OCI-M2 (cell line): Measurements from ENCODE around the gene KIRREL1.
"Not testable (repeated sequence)": the region's sequence is repeated elsewhere in the genome, so short reads cannot be mapped to it uniquely, and the experiment has no call there.

Experiments
- DNase-seq: peaks from one replicate; lab custom pipeline; 2025; ENCODE audit not compliant: unreplicated experiment; lab: John Stamatoyannopoulos, UW

The KIRREL1 gene

DNA sequence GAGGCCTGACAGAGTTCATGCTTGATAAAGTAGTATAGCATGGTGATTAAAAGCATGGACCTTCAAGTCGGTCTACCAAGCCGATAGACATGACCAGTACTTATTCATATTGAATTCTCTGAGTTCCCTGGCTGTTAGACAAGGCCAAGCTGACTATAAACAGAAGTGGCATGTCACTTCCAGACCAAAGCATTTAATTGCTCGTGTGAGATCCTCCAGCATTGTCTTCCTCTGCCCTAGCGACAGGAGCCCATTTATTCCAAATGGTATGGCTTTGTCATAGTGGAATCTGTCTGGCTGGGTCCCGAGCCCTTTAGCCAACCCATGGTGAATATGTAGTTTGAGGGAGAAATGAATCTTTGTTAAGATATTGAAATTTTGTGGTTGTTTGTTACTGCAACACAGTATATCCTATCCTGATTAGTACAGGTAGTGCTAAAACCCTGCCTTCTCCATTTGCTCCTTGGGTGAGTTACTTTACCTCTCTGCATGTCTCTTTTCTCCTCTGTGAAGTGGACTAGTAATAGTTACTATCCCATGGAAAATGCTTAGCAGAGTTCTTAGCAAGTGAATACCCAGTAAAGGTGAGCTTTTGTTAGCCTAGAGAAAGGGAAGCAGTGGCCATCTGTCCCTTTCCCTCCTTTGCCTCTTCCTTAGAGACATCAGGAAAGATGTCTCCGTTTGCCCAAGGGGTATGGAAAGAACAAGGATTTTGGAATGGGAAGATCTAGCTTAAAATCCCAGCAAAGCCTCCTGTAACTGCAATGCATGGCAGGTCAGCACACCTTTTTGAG lies 109.6 kb downstream of the KIRREL1 start:
- DNase-seq: no peak

DNA sequence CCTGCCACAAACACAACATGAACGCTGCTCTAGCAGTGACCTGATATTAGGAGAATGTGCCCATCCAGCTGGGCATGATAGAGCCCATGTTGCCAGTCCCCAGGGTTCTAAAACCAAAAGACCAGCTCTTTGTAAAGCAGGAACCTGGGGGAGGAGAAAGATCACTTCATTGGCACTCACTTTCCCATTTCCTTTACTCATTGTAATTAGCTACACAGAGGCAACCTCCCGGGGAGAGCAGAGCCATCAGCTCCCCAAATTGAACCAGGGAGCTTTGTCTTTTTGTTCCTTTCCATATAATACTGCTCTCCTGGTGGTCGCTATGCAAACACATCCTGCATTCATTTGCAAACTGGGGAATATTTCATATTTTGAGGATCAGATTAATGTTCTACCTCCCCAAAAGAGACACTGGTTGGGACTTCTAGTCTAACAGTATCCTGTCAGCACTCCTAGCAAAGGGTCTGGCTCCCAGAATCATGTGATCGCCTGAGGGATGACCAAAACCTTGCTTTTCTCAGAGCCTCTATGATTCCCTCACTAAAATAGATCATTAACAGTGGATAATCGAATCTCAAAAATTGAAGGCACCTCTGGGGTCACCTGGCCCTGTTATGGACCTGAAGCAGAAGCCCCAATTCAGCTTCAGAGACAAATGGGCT lies 110.5 kb downstream of the KIRREL1 start:
- DNase-seq: no peak

DNA sequence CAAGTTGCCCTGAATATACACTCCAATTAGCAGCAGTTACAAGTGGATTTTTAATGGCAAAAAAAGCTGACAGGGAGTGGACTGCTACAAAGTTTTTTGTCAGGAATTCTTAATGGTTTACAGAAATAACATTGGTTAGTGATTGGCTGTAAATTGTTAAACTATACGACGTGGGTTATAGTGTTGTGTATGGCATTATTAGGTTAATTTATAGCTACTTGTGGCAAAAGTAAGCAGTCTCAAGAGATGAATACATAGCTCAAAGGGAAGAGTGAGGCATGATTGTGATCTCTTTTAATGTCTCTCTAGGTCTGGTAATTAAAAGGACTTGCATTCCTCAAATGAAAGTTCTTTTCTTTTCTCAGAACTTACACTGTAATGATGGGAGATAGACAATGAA lies 111.4 kb downstream of the KIRREL1 start:
- no peak for DNase-seq

DNA sequence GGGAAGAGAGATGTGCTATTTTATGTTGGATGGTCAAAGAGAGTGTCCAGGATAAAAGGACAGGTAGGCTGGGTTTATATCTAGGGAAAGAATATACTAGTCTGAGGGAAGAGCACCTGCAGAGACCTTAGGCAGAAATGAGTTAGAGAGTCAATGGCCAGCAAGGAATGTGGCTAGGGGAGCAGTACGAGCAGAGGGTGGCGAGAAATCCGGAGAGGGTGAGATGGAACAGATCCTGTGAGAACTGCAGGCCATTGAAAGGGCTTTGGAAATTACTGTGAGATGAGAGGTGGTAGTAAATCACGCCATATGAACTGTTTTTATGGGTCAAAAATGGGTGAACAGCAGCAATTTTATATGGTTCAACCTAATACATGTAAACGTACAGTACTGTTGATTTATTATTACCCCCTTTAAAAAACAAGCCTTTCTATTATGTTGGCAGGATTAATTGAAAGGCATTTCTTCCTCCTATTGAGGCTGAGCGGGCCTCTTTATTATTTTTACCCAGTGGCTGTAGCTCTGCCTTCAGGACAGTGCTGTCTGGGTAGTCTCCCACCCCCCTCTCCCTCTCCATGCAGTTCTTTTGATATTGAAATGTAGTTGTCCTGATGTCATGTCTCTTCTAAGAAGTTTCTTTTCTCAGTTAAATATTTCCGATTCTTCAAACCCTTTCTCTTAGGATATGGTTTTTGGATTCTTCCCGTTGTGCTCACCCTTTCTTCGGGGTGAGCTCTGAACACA lies 112.1 kb downstream of the KIRREL1 start:
- no peak for DNase-seq

DNA sequence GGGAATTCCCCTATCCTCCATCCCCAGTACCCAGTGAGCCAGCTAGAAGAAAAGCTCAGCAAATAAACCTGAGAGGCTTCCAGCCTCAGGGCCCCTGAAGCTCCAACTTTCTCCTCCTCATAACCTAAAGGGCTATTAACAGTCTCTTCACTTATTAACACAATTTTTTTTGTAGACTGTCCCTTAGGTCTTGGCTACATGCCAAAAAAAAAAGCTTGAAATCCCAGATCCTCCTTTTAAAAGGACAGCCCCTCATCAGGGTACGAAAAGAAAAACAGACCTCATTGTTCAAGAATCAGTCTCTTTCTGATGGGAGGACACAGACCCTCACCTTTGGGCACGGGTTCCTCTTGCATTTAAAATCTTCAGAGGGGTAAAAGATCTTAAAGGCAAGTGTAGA lies 114.5 kb downstream of the KIRREL1 start:
- no peak for DNase-seq

DNA sequence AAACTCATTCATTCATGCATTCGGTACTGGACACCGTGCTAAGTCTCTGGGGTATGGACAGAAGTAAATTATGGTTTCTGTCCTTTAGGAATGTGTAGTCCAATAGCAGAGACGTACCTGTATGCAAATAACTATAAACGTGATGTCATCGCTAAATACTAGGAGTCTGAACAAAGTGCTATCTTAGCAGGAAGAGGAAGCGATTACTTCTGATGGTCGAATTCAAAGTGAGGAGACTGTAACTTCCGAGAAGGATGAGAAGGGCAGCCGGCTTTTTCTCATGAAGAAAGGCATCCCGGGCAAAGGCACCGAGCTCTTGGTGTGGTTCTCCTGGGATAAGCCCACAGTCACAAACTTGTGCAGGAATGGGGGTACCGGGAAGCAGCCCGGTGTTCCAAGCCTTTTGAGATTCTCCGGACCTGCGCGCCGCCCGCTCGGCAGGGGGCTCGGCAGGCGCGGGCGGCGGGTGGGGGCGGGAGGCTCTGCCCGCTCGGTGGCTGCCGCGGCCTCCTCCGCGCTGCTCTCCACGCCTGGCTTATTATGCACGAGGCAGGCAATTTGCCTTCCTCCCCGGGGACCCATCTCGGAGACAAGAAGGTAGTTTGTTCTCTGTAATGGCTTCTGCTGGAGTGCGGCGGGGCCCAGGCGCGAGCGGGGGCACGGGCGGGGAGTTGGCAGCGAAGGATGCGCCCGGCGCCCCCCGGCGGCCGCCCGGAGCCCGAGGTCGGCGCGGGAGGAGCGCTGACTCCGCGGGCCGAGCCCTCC lies 119.7 kb downstream of the KIRREL1 start:
- no peak for DNase-seq

DNA sequence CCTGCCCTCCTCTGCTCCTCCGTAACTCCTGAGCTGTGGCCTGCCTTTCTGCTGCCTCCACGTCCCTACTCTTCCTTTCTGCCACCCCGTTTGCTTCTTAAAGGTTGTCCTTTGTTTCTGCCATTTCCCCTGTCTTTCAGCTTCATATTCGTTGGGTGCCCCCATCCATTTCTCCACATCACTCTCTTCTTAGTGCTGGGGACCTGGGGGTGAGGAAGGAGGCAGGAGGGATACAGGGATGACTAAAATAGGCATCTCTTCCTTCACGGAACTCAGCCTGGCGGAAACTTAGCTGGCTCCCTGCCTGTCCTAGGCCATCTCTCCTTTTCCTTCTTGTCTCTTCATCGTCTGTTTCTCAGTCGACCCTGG lies 120.3 kb downstream of the KIRREL1 start:
- DNase-seq: no peak

DNA sequence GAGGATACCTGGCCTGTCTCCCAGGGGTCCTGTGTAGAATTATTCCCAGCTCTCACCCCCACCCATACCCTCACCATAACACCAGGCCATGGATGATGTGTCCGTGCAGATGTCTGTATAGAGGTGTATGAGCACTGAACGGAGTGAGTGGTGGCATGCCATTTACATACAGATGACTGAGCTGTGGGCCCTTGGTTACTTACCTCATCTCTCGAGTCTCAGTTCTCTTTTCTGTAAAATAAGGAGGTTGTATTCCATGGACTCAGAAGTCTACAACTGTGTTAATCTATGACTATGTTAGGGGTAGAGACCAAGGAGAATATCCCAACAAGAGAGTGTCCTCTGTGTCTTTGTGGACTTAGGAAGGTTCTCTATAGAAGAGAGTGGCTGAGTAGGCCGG lies 121.7 kb downstream of the KIRREL1 start:
- DNase-seq: no peak

DNA sequence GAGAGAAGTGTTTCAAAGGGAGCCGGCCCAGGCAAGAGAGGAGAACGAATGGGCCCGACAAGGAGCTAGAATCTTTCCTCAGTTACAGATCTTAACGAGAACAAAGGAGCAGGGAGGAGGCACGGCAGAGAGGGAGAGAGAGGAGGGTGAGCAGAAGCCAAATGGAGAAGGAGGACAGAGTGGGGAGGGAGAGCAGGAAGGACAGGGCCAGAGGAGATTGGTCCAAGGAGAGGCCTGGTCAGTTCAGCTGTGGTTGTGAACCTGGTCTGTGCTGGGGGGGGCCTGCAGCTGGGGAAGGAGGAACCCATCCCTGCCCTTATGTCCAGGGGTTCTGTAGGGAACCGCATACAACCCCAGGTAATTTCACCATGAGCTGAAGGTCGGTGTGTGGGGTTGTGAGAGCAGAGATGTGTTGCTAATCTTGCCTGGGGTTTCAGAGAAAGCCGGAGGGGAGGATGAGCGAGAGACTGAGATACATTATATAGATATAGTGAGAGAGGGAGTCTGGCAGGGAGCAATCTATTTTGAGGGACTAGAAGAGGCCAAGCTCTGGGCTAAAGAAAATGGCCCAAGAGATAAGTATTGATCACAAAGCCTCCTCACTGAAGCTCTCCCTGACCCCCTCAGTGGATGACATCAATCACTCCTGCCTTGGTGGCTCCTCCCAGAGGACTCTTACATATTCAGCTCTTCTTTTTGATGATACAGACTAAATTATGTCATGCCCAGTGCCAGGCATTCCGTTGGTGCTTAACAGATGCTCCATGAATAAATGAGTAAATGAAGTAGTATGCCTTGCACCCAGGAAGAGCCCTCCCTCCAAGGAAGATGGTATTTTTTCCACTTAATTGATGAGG lies 123.1 kb downstream of the KIRREL1 start:
- no peak for DNase-seq

DNA sequence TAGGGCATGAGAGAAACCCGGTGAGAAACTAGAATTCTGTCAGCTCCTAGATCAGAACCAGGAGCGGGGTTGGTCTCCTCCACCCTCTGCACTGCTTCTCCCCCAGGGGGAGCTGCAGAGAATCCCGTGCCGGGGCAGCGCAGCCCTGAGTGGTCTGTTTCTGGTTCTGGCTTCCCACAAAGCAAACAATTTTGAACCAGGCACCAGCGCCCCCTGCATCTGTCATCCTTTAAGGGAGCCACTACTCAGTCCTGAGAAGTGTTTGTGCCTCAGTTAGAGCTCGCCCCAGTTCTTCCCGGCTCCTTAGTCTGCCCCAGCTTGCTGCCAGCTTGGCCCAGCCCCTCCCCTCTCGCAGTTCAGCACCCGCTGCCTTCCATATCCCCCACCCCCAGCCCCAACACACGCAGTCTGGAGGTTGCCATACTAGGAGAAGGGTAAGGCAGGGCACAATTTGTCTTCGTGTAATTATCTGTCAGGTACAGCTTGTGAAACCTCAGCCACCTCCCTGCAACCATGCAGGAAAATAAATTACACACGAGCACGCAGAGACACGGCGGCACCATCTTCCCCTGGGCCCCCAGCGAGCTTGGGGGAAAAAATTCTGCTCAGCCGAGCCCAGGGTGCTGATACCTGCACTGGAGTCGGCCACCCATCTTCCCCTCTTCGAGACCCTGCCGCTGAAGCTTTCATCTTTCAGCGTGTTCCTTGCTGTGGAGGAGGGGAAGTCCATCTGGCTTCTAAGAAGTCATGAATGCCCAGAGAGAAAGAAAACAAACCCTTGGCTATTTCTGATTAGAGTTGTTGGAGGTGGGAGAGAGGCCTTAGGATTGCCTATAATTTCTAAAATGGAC lies 124.6 kb downstream of the KIRREL1 start:
- no peak for DNase-seq

DNA sequence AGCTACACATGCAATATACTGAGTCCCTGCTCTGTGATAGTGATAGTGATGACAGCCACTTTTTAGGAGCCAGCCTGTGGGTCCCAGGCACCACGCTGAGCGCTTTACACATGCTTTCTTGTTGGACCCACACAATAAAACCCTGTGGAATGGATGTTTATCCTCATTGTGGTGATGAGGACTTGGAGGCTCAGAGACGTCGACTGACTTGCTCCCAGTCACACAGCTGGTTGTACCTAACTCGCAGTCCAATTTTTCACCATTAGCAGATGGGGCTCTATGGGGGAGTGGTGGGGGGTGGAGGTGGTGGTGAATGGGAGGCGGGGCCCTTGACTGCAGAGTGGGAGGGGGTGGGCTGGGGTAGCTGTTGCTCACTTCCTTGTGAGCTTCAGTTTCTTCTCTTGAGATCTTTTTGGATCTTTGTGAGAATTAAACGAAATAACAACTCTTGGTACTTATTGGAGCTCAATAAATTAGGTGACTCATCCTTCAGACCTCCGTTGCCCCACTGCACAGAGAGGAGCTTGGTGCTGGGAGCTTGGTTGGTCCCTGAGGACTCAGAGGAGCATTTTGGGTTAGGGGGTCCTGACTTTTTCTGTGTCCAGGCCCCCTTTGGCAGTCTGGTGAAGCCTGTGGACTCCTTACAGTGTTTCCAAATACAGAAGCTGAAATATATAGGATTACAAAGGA lies 125.4 kb downstream of the KIRREL1 start:
- DNase-seq: no peak

DNA sequence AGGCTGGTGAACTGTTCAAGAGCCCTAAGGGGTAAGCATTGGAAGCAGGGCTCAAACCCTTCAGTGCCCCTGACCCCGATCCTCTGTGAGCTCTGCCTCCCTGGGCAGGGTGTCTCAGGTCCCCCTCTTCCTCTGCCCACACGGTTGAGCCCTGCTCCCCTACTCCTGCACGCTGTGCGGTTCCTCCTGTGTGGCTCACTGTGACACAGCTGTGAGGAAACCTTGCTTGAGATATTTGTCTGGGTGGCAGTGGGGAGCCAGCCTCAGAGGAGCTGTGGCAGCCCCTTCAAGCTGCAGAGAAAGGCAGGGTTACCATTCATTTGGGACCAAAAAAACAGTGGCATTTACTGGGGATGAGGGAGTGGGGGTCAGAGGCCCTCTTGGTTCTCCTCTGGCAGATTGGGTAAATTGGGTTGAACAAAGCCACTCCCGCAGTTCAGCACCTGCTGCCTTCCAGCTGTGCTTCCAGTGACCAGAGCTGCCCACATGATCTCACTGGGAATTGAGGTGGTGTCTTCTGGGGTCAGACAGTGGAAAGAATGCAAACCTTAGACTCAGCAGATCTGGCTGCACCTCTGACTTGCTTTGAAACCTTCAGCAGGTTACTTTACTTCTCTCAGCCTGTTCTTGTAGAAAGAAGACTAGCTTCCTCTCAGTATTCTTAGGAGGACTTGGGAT lies 126.7 kb downstream of the KIRREL1 start:
- DNase-seq: no peak

DNA sequence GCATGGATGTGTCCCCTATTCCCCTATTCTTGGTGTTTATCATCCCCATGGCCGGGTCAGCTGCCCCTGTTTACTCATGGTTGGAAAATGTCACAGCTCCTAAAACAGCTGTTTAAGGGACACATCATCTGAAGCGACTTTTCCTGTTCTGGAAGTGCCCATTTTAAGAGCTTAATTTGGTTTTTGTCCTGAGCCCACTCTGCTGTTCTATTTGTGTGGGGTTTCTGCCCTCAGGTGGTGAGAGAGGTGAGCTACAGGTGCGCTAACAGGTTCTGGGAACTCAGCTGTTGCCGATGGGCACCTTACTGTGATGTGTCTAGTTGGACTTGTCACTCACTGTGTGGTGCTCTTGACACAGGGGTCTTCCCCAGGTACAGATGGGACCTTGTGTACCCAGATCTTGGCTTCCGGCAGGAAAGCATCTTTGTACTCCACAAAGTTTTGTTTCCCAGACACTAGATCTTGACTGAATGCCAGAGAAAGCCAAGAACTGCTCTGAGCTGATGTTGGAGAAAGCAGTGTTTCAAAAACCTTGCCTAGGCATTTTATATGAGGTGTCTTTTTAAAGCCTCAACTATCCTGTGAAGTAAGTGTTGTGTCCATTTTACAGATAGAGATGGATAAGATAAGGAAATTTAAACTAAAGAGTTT lies 128.3 kb downstream of the KIRREL1 start:
- DNase-seq: no peak

DNA sequence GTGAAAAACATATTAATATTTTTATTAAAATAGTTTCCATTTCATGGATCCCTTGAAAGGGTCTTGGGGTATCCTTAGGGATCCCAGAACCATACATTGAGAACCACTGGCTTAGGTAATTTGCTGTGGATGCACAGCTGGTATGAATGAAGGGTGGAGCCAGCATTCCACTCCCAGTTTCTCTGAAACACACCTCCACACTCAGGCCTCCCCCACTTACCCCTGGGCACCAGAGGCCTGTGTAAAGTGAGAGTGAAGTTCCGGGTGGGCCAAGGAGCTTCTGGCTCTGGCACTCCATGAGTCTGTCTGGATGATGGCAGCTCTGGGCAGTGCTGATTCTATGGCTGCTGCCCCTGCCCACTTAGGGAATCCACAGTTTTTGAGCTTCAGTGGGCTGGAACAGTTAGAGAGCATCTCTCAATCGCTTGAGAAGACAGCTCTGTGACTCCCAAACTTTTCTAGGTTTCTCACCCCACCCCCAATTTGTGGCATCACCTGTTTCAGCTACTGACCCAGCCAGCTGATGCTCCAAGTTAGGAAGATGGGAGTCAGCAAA lies 129.5 kb downstream of the KIRREL1 start:
- no peak for DNase-seq

DNA sequence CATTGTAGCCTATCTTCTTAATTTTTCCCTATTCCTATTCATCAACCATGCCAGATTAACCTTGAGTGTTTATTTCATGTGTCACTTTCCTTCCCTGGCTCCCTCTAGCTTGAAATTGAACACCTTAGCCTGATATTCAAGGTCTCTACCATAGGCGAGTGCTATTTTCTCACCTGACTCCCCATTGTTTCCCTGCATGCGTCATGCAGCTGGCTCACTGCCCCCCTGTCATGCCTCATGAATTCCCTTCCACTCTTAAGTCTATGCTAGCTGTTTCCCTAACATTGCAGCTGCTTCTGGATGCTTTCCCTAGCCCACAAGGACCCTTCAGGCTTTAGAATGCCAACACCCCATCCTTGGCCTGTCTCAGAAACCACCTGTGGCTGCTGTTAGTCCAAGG lies 130.6 kb downstream of the KIRREL1 start:
- DNase-seq: no peak

DNA sequence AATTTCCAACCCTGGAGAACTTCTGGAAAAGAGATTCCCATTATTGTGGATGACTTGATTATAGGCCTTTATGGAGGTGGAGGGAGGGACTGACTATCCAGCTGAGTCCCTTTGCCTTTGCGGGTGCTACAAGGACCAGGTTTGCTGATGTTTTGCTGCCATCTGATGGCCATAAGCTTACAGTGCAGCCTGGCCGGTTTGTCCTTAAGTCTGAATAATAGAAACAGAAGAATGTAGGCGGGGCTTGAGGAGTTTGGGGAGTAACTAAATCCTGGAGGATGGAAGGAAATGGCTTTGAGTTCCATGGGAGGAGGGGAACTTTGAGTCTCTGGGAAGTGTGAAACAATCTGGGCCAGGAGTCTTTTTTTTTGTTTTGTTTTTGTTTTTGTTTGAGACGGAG lies 131.6 kb downstream of the KIRREL1 start:
- peak; percentile 36 for DNase-seq

DNA sequence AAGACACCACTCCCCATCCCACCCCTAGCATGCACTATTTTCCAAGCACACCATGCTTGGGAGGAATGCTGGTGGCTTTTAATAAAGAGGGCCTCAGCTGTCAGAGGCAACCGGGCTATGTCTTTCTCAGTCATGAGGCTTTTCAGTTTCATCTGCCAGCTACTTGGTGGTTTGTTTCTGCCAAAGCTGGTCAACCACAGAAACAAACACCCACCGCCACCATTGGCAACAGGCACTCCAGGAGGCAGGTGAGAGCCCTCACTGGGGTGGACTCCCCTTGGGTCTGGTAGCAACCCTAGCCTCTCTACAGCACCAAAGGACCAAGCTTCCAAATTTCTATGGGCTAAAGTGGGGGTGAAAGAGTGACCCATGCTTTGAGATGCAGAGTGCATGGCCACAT lies 133.0 kb downstream of the KIRREL1 start:
- no peak for DNase-seq

DNA sequence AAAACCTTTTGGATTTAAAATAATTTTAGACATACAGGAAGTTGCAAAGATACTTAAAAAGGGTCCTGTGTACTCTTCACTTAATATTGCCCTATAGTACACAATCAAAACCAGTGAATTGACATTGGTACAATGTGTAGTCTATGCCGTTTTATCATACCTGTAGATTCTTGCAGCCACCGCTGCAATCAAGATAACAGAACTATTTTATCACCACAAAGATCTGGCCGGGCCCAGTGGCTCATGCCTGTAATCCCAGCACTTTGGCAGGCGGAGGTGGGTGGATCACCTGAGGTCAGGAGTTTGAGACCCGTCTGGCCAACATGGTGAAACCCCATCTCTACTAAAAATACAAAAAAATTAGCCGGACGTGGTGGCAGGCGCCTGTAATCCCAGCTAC lies 135.1 kb downstream of the KIRREL1 start:
- DNase-seq: not testable (repeated sequence)
